ENCODE data around the gene FOLH1. TPM values are rescaled to one million over a fixed set of nuclear protein-coding genes. Genes with fewer than 3 reads are reported as not detected.
"Not testable (repeated sequence)": the region's sequence is repeated elsewhere in the genome, so short reads cannot be mapped to it uniquely, and the experiment has no call there.

FOLH1 gene
- total RNA-seq, 1 experiment from 2014 or later = not detected

DNA sequence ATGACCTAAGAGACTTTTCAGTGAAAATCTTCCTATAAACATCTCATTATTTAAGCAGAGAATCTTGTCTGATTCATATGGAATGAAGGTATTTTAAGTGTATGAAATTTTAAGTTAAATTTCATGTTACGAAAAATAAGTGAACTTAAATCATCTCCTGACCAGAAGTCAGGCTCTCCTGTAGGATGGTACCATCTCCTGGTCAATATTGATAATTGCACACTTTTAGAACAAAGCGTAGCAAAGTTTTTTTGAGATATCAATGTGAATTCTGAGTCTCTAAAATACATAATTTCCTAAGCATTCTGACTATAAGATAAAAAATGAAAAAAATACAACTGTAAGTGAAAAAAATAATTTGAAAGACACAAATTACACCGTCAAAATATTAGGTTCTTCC, 38.8 kb downstream of the FOLH1 start:
- H3K27ac ChIP-seq (ENCODE audit: low read depth, low read length); CTCF ChIA-PET; BruUV-seq (replicated peaks); H3K4me2 ChIP-seq (ENCODE audit: low read length); POLR2A ChIA-PET; H3K9ac ChIP-seq (ENCODE audit: low read length); H3K4me1 ChIP-seq (ENCODE audit: control insufficient read depth in 1 of 2, insufficient read depth in 2 of 2, low read length in 2 of 2); H4K20me1 ChIP-seq (ENCODE audit: insufficient read depth); H3K4me3 ChIP-seq (replicated peaks in 1 of 2; ENCODE audit: low read depth in 1 of 2, low read length in 2 of 2); H3K27me3 ChIP-seq (ENCODE audit: insufficient read depth, low read length); RAD21 ChIA-PET (ENCODE audit: low non-redundant PET in 1 of 2, low total read pairs in 2 of 2, uncharacterized antibody in 2 of 2, unreplicated experiment in 2 of 2); ATAC-seq; H3K9me2 ChIP-seq (ENCODE audit: insufficient read depth); H3K79me2 ChIP-seq (ENCODE audit: insufficient read depth, low read length); DNase-seq (ENCODE audit: low read depth, low spot score); intact Hi-C loops (cut with micrococcal nuclease); H3K36me3 ChIP-seq (ENCODE audit: control insufficient read depth in 1 of 2, insufficient read depth in 2 of 2, low read length in 2 of 2); H2AFZ ChIP-seq (ENCODE audit: low read depth, low read length, poor library complexity, severe bottlenecking); H3K9me3 ChIP-seq (ENCODE audit: control insufficient read depth in 1 of 2, insufficient read depth in 1 of 2, low read depth in 1 of 2, low read length in 2 of 2): not testable (repeated sequence)
- TF ChIP-seq, protein P1, sequence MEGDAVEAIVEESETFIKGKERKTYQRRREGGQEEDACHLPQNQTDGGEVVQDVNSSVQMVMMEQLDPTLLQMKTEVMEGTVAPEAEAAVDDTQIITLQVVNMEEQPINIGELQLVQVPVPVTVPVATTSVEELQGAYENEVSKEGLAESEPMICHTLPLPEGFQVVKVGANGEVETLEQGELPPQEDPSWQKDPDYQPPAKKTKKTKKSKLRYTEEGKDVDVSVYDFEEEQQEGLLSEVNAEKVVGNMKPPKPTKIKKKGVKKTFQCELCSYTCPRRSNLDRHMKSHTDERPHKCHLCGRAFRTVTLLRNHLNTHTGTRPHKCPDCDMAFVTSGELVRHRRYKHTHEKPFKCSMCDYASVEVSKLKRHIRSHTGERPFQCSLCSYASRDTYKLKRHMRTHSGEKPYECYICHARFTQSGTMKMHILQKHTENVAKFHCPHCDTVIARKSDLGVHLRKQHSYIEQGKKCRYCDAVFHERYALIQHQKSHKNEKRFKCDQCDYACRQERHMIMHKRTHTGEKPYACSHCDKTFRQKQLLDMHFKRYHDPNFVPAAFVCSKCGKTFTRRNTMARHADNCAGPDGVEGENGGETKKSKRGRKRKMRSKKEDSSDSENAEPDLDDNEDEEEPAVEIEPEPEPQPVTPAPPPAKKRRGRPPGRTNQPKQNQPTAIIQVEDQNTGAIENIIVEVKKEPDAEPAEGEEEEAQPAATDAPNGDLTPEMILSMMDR (IDR thresholded peaks at IDR 0.05 in 2 of 3, conservative IDR thresholded peaks at IDR 0.05 in 1 of 3; ENCODE audit: borderline replicate concordance in 1 of 3, insufficient read depth in 1 of 3, low read depth in 2 of 3, low read length in 2 of 3) = peak in 1 of 3 experiments; percentile 20; a peak in 1 of 6 replicates

- RAD21 ChIA-PET (ENCODE audit: low non-redundant PET in 1 of 2, low total read pairs in 2 of 2, uncharacterized antibody in 2 of 2, unreplicated experiment in 2 of 2); H3K9me3 ChIP-seq (ENCODE audit: control insufficient read depth in 1 of 2, insufficient read depth in 1 of 2, low read depth in 1 of 2, low read length in 2 of 2); H3K4me3 ChIP-seq (replicated peaks in 1 of 2; ENCODE audit: low read depth in 1 of 2, low read length in 2 of 2); ATAC-seq; H3K9me2 ChIP-seq (ENCODE audit: insufficient read depth); POLR2A ChIA-PET; H3K27me3 ChIP-seq (ENCODE audit: insufficient read depth, low read length); H3K9ac ChIP-seq (ENCODE audit: low read length); BruUV-seq (replicated peaks); H4K20me1 ChIP-seq (ENCODE audit: insufficient read depth); H3K79me2 ChIP-seq (ENCODE audit: insufficient read depth, low read length); H3K4me2 ChIP-seq (ENCODE audit: low read length); intact Hi-C loops (cut with micrococcal nuclease); CTCF ChIA-PET; H3K27ac ChIP-seq (ENCODE audit: low read depth, low read length); DNase-seq (ENCODE audit: low read depth, low spot score); H2AFZ ChIP-seq (ENCODE audit: low read depth, low read length, poor library complexity, severe bottlenecking); H3K4me1 ChIP-seq (ENCODE audit: control insufficient read depth in 1 of 2, insufficient read depth in 2 of 2, low read length in 2 of 2); H3K36me3 ChIP-seq (ENCODE audit: control insufficient read depth in 1 of 2, insufficient read depth in 2 of 2, low read length in 2 of 2): not testable (repeated sequence)
These were observed 39.4 kb downstream of the FOLH1 start for GRCh38 chr11:49168992-49169391.

Data from HCT116 (cell line).